GM18505 (cell line): ENCODE measurements around the gene TM9SF1.
"Not testable (repeated sequence)": the region's sequence is repeated elsewhere in the genome, so short reads cannot be mapped to it uniquely, and the experiment has no call there.

Experiments used
- ATAC-seq: cut with Tn5 transposase; IDR thresholded peaks from one replicate; pipeline ENCODE4 v1.9.1; 2021; ENCODE audit not compliant: unreplicated experiment
- POLR2A ChIP-seq: IDR thresholded peaks from 4 replicates; pipeline ENCODE4 v1.6.1; 2011; ENCODE audit warnings: borderline replicate concordance; ENCODE audit not compliant: insufficient read depth, insufficient read length; ENCODE audit errors: extremely low read depth

Gene TM9SF1

GRCh38 chr14:24234095-24235005 is 39.1 kb upstream of the TM9SF1 start:
- ATAC-seq = no peak
- TF ChIP-seq POLR2A = peak; percentile 11

- ATAC-seq = no peak
- no peak for TF ChIP-seq POLR2A
These were observed 38.3 kb upstream of the TM9SF1 start for GRCh38 chr14:24233538-24233866.

GRCh38 chr14:24232645-24233537 is 37.6 kb upstream of the TM9SF1 start, which contains the start of gene GMPR2:
TSS of gene GMPR2 (plus strand) at chr14:24232929. CDS start at chr14:24233254, 325 bp downstream.
- ATAC-seq = peak; percentile 54
- peak; percentile 46 for TF ChIP-seq POLR2A

DNA sequence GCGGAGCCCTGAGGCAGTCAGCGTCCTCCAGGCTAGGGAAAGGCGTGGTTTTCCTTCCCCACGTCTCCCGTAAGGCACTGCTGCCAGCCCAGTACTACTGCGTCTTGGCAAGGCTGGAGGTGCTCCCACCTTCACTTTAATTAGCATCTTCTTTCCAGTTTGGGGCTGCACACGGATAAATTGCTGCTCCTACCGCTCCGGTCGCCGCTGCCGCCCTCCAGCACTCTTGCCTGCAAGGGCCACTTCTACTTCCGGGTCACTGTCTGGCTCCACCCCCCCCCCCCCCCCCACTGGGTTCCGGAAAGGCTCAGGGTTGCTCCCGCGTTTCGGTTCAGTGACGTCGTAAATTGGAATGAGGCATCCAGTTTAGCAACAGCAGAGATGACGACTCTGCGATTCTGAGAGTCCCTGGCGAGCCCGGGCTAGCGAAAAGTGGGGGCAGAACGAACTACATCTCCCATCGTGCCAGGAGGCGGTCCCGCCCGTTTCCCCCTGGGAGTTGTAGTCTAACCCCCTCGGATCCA is 36.9 kb upstream of the TM9SF1 start, which contains the start of gene NEDD8:
Gene NEDD8, minus strand, starts transcription at position 247 of the 524 bp plus-strand sequence. Its CDS starts 100 bp downstream, at position 147.
- ATAC-seq = peak; percentile 72
- peak; percentile 61 for TF ChIP-seq POLR2A

GRCh38 chr14:24231263-24232120 is 36.3 kb upstream of the TM9SF1 start:
- peak; percentile 4 for ATAC-seq
- no peak for TF ChIP-seq POLR2A

DNA sequence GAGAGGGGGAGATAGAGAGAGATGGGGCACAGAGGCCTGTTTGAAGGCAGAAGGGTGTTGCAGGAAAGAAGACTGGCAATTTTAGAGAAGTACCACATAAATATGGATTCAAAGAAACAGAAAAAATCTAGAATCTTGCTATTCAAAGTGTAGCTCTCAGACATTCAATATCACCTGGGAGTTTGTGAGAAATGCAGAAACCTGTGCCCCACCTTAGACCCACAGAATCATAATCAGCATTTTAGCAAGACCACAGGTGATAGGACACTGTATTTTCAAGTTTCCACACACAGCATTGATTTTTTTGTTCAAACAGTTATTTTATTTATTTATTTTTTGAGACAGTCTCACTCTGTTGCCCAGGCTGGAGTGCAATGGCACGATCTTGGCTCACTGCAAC is 33.7 kb upstream of the TM9SF1 start:
- no peak for TF ChIP-seq POLR2A
- no peak for ATAC-seq

DNA sequence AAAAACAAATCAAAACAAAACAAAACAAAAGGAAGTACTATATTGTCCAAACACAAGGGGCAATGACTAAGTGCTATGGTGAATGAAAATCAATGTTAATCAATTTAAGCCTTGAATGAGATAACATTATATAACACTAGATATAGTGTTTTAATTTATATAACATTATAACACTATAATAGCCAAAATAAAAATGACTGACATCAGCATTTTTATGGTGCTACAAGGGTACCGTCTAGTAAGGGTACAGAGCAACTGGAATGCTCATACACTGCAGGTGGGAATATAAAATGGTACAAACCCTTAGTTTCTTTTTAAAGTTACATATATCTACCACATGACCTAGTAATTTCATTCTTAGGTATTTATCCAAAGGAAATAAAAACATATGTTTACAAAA is 31.2 kb upstream of the TM9SF1 start:
- ATAC-seq = no peak
- no peak for TF ChIP-seq POLR2A

- TF ChIP-seq POLR2A = no peak
- no peak for ATAC-seq
These were observed 29.4 kb upstream of the TM9SF1 start for GRCh38 chr14:24224618-24225071.

DNA sequence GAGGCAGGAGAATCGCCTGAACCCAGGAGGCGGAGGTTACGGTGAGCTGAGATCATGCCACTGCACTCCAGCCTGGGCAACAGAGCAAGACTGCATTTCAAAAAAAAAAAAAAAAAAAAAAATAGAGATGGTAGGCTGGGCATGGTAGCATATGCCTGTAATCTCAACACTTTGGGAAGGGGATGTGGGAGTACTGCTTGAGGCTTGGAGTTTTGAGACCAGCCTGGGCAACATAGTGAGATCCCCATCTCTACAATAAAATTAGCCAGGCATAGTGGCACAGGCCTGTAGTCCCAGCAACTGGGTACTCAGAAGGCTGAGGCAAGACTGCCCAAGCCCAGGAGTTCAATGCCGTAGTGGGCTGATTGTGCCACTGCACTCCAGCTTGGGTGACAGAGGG is 27.7 kb upstream of the TM9SF1 start:
- ATAC-seq = not testable (repeated sequence)

DNA sequence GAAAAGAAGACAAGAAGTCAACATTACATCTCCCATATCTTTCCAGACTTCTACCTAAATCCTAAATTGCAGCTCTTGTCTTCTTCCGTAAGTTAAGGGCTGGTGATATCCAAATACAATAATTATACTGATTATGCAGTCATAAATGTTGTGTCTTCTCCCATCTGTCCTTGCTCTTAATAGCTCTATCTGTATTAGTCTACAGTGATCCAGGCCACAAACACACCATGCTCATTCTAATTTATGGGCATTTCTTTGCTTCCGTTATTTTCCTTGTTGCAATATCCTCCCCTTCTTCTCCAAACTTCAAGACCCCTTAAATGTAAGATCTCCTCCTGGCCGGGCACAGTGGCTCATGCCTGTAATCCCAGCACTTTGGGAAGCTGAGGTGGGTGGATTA is 24.3 kb upstream of the TM9SF1 start:
- ATAC-seq = no peak
- TF ChIP-seq POLR2A = no peak

DNA sequence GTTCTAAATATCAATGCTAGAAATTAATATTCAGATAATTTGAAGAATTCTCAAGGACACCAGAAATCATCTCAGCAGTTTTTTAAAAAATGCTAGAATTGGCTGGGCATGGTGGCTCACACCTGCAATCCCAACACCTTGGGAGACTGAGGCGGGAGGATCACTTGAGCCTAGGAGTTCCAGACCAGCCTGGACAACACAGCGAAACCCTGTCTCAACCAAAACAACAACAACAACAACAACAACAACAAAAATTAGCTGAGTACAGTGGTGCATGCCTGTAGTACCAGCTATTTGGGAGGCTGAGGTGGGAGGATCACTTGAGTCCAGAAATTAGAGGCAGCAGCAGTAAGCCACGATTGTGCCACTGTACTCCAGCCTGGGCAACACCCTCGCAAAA is 23.8 kb upstream of the TM9SF1 start:
- no peak for TF ChIP-seq POLR2A
- ATAC-seq = no peak

DNA sequence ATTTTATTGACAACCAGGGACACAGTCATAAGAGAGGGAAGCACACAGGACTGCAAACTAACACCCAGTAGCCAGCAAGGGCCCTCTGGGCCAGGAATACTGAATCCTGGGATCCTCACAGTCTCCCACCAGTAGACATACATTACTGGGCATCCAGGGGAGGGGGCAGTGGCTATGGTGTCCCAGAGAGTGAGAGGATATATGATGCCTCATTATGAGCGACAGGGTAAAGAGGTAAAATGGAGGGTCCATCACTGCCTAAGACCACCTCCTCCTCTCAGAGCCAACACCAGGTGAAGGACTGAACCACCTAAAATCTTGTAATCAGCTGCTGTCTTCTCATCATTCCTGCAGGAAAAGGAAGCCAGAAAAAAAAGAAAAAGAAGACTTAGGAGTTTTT is 21.6 kb upstream of the TM9SF1 start:
- not testable (repeated sequence) for ATAC-seq

DNA sequence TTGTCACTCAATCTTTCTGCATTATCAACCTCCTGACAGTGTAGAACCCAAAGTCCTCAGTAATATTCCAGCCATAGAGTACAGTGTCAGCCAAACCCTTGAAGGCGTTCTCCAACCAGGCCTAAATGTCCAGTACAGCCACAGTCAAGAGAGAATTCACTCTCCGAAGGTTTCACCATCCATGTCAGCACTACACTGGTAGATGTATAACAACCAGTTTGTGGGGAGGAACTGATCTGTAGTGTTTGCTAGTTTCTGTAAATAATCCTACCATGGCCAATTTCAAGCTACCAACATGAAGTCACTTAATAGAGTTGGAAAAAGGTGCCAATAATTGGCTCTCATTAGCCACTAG is 21.1 kb upstream of the TM9SF1 start:
- no peak for ATAC-seq
- no peak for TF ChIP-seq POLR2A
